Measurements from ENCODE around the gene PNMA8C.

- TF ChIP-seq, protein P1, sequence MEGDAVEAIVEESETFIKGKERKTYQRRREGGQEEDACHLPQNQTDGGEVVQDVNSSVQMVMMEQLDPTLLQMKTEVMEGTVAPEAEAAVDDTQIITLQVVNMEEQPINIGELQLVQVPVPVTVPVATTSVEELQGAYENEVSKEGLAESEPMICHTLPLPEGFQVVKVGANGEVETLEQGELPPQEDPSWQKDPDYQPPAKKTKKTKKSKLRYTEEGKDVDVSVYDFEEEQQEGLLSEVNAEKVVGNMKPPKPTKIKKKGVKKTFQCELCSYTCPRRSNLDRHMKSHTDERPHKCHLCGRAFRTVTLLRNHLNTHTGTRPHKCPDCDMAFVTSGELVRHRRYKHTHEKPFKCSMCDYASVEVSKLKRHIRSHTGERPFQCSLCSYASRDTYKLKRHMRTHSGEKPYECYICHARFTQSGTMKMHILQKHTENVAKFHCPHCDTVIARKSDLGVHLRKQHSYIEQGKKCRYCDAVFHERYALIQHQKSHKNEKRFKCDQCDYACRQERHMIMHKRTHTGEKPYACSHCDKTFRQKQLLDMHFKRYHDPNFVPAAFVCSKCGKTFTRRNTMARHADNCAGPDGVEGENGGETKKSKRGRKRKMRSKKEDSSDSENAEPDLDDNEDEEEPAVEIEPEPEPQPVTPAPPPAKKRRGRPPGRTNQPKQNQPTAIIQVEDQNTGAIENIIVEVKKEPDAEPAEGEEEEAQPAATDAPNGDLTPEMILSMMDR (IDR thresholded peaks at IDR 0.05; ENCODE audit: low read depth, low read length) = no peak
- no peak for TF ChIP-seq EZH2phosphoT487 (IDR thresholded peaks at IDR 0.05; ENCODE audit: low read depth)
Measured at GRCh38 chr19:46392252-46392801, 36.4 kb downstream of the PNMA8C start.

All from OCI-LY3 (cell line).